BE2C (cell line): ENCODE measurements around the gene CHKA.

Source experiments
- DNase-seq: peaks from one replicate; pipeline ENCODE4 v3.0.0-alpha.2; 2020
- H3K27me3 ChIP-seq: fragments of 250-450 bp; sonication (Bioruptor Pico); 2 replicates; pipeline ENCODE4 v1.5.1; 2020; ENCODE audit warnings: mild to moderate bottlenecking
- H3K36me3 ChIP-seq: fragments of 250-450 bp; sonication (Bioruptor Pico); 2 replicates; pipeline ENCODE4 v1.5.1; 2020; ENCODE audit warnings: mild to moderate bottlenecking
- H3K4me1 ChIP-seq: fragments of 250-450 bp; sonication (Bioruptor Pico); 2 replicates; pipeline ENCODE4 v1.5.1; 2020
- H3K4me3 ChIP-seq: 2 replicates; pipeline ENCODE4 v1.5.1; 2011; ENCODE audit warnings: low read depth, low read length
- H3K9me3 ChIP-seq: fragments of 250-450 bp; sonication (Bioruptor Pico); 2 replicates; pipeline ENCODE4 v1.5.1; 2020
- TF ChIP-seq, protein P1 (sequence below): IDR thresholded peaks from 2 replicates; pipeline ENCODE4 v1.5.1; 2012; ENCODE audit warnings: mild to moderate bottlenecking, low read depth, low read length

Gene CHKA

GRCh38 chr11:68065841-68066240 lies 55.3 kb downstream of the CHKA start:
- H3K4me1 ChIP-seq, result no peaks in the 10 kb centered on the region
- H3K36me3 ChIP-seq, result peaks cover 62% of the 10 kb centered on the region
- no peaks in the 10 kb centered on the region for H3K27me3 ChIP-seq
- H3K9me3 ChIP-seq, result no peaks in the 10 kb centered on the region
- TF ChIP-seq, protein P1, sequence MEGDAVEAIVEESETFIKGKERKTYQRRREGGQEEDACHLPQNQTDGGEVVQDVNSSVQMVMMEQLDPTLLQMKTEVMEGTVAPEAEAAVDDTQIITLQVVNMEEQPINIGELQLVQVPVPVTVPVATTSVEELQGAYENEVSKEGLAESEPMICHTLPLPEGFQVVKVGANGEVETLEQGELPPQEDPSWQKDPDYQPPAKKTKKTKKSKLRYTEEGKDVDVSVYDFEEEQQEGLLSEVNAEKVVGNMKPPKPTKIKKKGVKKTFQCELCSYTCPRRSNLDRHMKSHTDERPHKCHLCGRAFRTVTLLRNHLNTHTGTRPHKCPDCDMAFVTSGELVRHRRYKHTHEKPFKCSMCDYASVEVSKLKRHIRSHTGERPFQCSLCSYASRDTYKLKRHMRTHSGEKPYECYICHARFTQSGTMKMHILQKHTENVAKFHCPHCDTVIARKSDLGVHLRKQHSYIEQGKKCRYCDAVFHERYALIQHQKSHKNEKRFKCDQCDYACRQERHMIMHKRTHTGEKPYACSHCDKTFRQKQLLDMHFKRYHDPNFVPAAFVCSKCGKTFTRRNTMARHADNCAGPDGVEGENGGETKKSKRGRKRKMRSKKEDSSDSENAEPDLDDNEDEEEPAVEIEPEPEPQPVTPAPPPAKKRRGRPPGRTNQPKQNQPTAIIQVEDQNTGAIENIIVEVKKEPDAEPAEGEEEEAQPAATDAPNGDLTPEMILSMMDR, result no peak
- H3K4me3 ChIP-seq, result no peak overlapping the region
- DNase-seq, result no peak

DNA sequence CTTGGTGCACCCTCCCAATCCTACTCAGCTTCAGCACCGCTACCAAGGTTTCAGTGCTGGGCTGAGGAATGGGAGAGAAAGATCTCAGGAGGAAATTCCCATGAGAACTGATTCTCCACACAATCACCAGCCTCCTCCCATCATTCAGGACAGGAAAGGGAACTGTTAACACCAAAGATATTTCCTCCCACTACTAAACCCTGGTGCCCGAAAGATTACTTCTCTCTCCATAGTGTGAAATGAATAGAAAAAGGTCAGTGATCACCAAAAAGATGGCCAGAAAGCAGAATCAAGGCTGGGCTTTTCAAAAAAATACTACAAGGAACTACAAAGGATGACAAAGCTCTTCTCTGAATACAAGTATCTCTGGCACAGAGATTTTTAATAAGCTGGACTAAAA lies 56.3 kb downstream of the CHKA start:
- TF ChIP-seq, protein P1, result no peak
- DNase-seq, result no peak
- peaks cover 60% of the 10 kb centered on the region for H3K36me3 ChIP-seq

DNA sequence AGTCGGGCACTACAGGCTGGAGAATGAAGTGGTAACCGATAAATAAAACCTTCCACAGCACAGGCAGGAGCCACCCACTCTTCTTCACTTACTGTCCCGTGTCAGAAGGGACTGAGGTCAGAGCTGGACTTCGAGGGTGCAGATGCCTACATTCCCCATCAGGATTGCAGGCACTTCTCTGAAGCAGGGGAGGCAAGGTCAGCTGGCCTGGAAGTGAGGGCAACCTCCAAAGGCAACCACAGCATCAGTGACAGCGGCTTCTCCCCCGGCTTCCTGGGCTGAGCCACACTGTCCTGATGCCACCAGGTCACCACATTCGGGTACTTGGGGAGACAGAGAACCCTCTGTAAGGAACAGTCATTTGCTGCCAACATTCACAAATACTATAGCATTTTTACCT lies 59.7 kb downstream of the CHKA start:
- Histone ChIP-seq H3K9me3 (no peaks in the 10 kb centered on the region), H3K27me3 (no peaks in the 10 kb centered on the region), H3K36me3 (peaks cover 56% of the 10 kb centered on the region), H3K4me1 (no peaks in the 10 kb centered on the region), H3K4me3 (no peak overlapping the region)
- TF ChIP-seq, protein P1, result no peak
- DNase-seq, result no peak

More for the DNA sequence above, 56.3 kb downstream of the CHKA start:
- no peaks in the 10 kb centered on the region for H3K27me3 ChIP-seq
- no peaks in the 10 kb centered on the region for H3K4me1 ChIP-seq
- no peak overlapping the region for H3K4me3 ChIP-seq
- no peaks in the 10 kb centered on the region for H3K9me3 ChIP-seq

GRCh38 chr11:68057807-68058206 lies 63.4 kb downstream of the CHKA start:
- H3K27me3 ChIP-seq, result no peaks in the 10 kb centered on the region
- peaks cover 32% of the 10 kb centered on the region for H3K36me3 ChIP-seq
- H3K9me3 ChIP-seq, result no peaks in the 10 kb centered on the region
- TF ChIP-seq, protein P1, result no peak
- H3K4me3 ChIP-seq, result no peak overlapping the region
- peaks cover 4% of the 10 kb centered on the region; the same call in 1 of the 2 replicates for H3K4me1 ChIP-seq
- DNase-seq, result no peak

DNA sequence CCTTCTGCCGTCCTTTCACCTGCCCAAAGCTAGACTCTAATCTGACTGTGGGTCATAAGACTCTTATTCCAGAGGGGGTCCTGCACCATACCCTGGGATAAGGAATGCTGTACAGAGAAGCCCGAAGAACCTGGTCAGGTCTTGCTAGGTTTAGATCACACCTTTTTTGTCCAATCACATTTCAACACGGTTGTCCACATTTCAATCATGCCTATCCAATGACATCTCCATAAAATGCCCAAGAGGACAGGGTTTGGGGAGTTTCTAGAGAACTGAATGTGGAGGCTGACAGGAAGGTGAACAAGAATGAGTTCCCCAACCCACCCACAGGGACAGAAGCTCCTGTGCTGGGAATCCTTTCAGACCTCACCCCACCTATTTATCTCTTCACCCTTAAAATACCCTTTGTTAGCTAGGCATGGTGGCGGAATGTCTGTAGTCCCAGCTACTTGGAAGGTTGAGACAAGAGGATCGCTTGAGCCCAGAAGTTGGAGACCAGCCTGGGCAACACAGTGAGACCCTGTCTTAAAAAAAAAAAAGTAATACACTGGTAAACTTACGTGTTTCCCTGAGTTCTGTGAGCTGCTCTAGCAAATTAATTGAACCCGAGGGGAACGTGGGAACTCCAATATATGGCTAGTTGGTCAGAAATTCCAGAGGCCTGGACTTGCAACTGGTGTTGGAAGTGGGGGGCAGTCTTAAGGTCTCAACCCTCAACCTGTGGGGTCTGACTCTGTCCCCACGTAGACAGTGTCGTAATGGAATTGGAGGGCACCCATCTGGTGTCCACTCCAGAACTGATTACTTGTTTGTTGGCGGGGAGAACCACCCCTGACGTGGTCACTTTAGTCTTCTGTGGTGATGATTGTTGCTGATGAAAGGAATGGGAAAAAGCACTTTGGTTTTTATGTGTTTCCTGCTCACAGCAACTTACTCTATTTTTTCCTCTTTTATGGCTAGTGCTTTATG lies 64.6 kb downstream of the CHKA start:
- peaks cover 24% of the 10 kb centered on the region for H3K36me3 ChIP-seq
- TF ChIP-seq, protein P1, result no peak
- no peaks in the 10 kb centered on the region for H3K27me3 ChIP-seq
- no peak for DNase-seq
- no peaks in the 10 kb centered on the region for H3K9me3 ChIP-seq
- no peak overlapping the region for H3K4me3 ChIP-seq
- peaks cover 4% of the 10 kb centered on the region; the same call in 1 of the 2 replicates for H3K4me1 ChIP-seq
